GM21515 (cell line): ENCODE measurements around the gene XPR1.

Source experiments
- ATAC-seq: cut with Tn5 transposase; IDR thresholded peaks from one replicate; pipeline ENCODE4 v1.9.1; 2021; ENCODE audit not compliant: unreplicated experiment

XPR1 gene

DNA sequence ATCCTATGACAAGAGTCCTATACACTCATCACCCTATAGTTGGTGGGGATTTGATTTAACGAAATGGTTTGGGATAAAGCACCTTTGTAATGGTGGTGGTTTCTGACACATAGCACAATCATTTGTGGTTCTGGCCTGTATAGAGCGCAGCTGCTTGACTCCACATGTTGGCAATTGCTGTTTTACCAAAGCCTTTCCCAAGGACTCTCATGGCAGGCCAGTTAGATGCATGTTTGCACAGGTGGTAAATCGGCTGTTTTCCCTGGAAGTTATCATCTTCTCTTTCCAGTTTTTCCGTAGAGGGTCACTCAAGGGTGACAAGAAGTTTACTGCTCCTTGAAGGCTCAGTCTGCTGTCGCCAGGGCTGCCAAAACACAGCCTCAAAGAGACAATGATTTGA lies 17.1 kb upstream of the XPR1 start:
- no peak for ATAC-seq

GRCh38 chr1:180615493-180616290 lies 16.1 kb upstream of the XPR1 start:
- ATAC-seq, result no peak

DNA sequence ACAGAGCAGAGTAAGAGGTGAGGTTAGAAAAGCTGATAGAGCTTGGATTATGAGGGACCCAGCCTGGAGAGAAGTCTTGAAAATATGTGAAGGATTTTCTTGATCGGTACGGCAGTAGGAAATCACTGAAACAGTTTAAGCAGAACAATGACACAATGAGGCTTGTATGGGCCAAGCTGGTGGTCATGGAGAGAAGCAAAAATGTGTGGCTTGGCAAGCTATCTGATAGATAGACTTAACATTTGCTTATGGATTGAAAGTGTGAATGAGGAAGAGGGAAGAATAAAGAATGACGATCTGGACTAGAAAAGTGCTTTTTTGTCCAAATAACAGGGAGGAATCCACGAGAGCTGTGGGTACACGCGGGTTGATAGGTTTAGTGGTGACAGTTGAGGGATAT lies 15.4 kb upstream of the XPR1 start:
- ATAC-seq, result no peak

GRCh38 chr1:180617774-180618395 lies 13.9 kb upstream of the XPR1 start:
- ATAC-seq, result no peak

DNA sequence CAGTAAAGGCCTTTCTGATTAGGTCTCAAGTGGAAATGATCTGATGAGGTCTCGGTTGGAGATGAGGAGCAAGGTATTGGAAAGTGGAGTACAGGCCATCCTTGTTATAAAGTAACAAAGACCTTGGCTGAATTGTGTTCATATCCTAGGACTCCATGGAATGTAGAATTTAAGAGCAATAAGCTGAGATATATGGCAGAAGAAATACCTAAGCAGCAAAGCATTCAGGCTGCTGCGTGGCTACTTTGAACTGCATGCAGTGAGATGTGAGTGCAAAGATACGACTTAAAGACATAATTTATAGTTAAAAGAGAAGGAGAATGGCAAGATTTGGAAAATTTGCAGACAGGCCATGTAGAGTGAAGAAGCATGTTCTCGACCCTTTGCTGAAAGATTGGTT lies 11.2 kb upstream of the XPR1 start:
- ATAC-seq, result no peak

DNA sequence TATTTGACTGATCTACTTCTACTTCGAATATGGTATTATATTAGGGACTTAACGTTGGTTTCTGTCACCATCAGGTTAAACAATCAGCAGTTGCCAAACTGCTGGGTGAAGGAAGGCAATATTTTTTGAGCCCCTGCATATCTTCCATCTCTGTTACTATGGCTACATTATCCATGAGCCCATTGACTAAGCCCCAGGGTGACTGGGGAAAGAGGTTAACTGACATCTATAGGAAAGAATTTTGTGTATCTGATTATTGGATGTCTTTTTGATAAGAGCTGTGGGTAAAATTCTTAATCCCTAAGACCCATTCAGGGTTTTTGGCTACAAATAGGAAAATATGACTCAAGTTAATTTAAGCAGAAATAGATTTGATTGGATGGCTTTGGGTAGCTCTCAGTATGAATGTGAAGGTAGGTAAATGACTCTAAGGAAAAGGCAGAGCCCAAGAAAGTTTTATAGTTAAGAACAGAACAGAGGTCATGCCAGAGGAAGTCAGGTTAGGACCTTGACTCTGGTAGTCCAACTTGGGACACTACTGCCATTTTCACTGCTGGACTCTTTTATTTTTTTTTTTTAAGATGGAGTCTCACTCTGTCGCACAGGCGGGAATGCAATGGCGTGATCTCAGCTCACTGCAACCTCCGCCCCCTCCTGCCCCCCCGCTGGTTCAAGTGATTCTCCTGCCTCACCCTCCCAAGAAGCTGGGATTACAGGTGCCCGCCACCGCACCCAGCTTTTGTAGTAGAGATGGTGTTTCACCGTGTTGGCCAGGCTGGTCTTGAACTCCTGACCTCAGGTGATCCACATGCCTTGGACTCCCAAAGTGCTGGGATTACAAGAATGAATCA lies 8.9 kb upstream of the XPR1 start:
- ATAC-seq, result no peak

DNA sequence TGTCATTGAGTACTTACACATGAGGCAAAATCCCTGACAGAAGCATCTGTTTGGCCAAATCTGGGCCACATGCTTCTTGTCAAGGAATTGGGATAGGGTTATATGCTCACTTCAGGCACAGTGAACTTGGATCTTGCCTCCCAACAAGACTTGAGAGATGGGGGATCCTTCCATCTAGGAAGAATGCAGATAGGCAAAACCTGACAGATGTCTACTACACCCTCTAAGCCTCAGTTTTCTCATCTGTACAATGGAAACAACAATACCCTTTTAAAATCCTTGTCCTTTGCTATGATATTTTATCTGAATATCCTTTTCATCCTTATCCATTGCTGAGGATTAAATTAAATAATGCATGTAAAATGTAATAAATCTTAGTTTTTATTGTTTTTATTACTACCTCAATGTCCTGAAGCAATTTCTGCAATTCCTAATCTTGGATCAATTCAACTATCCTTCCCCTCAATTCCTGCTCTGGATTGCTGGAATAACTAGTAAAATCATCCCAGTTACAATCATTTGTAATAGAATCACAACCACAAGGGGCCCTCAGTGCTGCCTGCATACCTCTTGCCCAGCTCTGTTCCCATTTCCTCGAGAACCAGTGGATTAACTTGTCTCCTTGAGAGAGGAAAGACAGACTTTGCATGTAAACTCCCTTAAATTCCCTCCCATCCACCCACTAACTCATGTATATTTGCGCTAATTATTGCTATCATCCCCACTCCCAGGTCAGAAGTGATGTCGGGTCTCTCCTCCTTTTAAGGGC lies 8.1 kb upstream of the XPR1 start:
- no peak for ATAC-seq

DNA sequence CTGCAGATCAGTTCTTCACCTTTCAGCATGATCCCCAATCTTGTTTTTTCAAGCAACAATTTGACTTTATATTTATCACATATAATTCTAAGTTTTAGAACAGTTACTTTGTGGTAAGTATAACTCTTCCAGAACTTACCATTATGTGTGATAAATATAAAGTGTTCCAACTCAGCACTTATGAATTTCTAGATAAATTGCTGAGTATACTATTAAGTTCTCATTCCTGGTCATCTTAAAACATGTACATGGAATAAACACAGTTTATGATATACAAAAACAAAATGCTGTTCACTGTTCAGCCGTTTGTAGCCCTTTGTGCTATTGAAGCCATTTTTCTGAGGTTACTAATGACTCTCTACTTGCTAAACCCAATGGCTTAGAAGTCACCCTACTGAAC lies 5.1 kb upstream of the XPR1 start:
- no peak for ATAC-seq

GRCh38 chr1:180627411-180627810 lies 4.4 kb upstream of the XPR1 start:
- ATAC-seq, result no peak

DNA sequence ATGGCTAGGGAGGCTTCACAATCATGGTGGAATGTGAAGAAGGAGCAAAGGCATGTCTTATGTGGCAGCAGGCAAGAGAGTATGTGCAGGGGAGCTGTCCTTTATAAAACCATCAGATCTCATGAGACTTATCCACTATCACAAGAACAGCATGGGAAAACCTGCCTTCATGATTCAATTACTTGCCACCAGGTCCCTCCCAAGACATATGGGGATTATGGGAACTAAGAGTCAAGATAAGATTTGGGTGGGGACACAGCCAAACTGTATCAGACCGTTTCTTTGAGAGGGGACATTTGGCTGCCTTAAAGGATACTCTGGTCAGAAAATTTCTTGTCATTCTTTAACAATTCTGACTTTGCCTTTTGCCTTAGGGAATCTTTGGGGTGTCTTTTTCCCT lies 3.2 kb upstream of the XPR1 start:
- no peak for ATAC-seq

DNA sequence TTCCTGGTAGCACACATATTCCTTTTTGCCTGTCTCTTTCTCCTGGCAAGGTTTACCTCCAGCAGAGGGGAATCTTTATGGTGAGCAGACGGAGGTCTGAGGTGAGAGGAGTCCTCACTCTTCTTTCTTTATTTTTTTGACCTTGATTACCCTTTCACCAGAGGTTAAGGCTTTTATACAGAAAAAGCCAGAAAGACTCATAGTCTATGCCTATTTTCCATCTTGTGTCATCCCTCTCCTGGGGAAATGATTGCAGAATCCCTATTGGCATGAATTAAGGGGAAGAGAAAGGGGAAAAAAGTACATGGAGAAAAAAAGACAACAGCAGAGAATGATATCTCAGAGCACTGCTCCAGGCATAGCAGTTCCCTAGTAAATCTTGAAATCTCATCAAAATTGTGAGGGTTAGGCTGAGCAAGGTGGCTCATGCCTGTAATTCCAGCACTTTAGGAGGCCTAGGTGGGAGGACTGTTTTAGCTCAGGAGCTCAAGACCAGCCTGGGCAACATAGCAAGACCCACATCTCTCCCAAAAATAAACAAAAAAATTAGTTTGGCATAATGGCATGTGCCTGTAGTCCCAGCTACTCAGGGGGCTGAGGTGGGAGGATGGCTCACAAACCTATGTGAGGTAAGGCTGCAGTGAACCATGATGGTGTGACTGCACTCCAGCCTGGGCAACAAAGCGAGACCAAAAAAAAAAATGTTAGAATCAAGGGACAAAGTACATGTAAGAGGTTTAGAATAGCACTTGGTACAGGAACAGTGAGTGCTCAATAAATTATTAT lies 1.2 kb upstream of the XPR1 start:
- no peak for ATAC-seq

- no peak for ATAC-seq
These were observed 542 bp upstream of the XPR1 start for GRCh38 chr1:180631194-180631765.

DNA sequence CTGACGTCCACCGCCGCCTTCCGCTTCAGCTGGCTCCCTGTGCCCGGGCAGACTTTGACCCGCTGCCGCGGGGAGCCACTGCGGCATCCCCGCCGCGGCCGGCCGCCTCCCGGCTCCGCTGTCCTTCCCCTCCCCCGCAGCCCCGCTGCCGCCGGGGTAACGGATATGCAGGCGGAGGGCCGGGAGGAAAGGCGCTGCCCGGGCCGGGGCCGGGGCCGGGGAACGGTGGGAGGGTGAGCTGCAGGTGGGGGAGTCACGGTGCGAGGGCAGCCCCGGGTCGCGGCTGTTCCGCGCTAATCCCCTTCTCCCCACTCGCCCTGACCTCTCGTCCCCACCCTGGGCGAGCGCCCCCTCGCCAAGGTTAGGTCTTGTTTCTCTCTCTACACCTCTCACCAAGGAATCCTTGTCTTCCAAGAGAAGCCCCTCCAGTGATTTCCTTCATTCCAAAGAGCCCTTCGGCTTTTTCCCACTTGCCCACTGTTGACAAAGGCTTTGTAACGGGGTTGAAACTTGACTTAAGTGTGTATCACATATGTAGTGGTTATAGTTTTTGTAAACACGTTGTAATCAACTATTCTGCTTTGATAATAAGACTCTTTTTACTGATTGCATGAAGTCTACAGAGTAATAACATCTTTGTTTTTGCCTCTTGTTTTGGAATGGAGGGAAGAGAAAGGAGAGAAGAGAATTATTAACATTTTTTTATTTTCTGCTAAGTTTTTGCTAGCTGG lies 669 bp downstream of the XPR1 start:
- ATAC-seq, result peak; percentile 44

- no peak for ATAC-seq
These were observed 1.5 kb downstream of the XPR1 start for GRCh38 chr1:180633057-180634056.

DNA sequence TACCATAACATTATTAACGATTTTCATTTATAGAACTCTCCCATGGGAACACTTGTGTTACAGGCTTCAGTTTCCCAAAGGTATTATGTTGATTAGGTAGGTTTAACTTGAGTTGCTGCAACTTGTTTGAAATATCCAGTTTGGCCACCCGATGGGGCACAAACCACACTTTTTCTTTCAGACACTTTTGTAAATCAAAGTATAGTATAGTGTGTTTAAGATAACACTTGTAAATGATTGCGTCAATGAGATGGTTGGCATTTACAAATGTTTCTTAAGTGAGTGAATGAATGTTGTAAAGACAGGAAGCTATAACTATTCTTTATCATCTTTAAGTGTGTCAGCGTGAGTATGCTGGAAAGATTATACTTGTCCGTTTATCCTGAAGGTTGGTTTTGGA lies 4.3 kb downstream of the XPR1 start:
- no peak for ATAC-seq

DNA sequence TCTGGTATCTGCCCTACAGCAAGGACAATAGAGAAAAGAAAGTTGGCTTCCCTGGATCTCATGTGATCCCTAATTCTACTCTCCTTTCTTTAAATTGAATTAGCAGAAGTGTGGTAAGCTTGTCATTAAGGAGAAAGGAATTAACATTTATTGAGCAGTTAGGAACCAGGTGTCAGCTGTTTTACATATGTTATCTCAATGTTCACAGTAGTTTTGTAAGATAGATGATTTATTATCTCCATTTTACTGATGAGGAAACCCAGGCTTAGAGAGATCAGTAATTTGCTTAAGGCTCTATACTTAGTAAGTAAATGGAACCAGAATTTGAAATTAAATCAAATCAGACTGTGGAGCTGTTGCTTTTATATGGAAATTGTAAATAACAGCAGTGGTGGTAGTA lies 8.0 kb downstream of the XPR1 start:
- no peak for ATAC-seq

DNA sequence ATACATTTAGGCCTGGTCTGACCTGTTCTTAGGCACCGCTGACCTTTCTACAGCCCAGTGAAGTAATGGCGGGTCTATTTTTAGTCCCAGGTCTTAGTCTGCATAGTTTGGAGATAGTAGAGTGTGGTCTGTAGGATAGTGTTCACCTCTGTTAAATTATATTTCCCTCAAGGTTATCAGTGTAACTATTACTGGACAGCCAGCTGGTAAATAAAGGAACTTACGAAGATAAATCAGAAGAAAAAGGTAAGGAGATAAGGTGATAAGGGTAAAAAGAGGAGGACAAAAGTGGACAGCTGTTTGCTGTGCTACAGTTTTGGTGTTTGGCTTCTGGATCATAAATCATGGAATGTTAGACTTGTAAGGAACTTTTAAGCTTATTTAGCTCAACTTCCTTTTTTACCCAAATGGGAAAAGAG lies 8.7 kb downstream of the XPR1 start:
- ATAC-seq, result no peak

- ATAC-seq, result no peak
These were observed 9.8 kb downstream of the XPR1 start for GRCh38 chr1:180641662-180642061.
